Measurements from ENCODE around the gene UGT1A7.

UGT1A7 gene

DNA sequence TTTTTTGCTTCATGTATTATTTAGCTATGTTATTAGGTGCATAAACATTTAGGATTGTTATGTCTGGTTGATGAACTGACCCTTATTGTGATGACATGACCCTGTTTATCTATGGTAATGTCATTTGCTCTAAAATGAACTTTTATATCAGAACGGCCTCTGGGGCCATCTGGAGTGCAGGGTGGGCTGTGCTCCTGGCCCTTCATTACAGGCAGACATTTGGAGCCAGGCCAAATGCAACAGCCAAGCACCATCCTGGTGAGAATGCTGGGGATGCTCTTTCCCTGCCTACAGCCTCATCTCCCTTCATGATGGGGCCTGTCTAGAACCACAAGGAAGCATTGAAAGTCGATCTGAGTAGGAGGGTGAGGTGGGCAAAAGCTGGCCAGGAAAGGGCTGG, 134.6 kb downstream of the UGT1A7 start:
- TF ChIP-seq, protein P1, sequence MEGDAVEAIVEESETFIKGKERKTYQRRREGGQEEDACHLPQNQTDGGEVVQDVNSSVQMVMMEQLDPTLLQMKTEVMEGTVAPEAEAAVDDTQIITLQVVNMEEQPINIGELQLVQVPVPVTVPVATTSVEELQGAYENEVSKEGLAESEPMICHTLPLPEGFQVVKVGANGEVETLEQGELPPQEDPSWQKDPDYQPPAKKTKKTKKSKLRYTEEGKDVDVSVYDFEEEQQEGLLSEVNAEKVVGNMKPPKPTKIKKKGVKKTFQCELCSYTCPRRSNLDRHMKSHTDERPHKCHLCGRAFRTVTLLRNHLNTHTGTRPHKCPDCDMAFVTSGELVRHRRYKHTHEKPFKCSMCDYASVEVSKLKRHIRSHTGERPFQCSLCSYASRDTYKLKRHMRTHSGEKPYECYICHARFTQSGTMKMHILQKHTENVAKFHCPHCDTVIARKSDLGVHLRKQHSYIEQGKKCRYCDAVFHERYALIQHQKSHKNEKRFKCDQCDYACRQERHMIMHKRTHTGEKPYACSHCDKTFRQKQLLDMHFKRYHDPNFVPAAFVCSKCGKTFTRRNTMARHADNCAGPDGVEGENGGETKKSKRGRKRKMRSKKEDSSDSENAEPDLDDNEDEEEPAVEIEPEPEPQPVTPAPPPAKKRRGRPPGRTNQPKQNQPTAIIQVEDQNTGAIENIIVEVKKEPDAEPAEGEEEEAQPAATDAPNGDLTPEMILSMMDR (IDR thresholded peaks at IDR 0.05; ENCODE audit: insufficient read depth, low read length, poor library complexity, severe bottlenecking): no peak
- no peak for DNase-seq (ENCODE audit: extremely low read depth, insufficient read length)
- Histone ChIP-seq H3K36me3 (ENCODE audit: control insufficient read depth, insufficient read depth, low read length) (no peaks in the 10 kb centered on the region), H3K27me3 (replicated peaks; ENCODE audit: control insufficient read depth, insufficient read depth, low read length) (0 out of 2 replicates have a peak, but pooled peaks cover 2% of the 10 kb centered on the region), H3K4me3 (replicated peaks; ENCODE audit: low read depth, low read length) (no peak overlapping the region)

DNA sequence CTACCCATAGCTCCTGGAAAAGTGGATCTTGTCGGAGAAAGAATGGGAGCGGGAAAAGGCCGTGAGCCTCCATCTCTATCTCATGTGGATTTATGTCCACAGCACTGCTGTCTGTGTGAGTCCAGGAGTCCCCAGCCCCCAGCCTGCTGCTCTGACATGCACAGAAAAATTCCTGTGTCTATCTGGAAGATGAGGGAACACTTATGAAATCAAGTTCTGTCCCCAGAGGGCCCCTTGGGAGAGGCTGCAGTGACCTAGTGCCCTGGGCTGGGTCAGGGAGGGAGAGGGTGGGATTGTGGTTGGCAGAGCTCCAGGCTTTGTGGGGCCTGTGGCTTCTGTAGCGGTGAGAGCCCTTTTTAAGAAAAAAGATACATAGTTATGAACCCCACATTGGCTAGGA, 135.1 kb downstream of the UGT1A7 start:
- Histone ChIP-seq H3K36me3 (ENCODE audit: control insufficient read depth, insufficient read depth, low read length) (no peaks in the 10 kb centered on the region), H3K27me3 (replicated peaks; ENCODE audit: control insufficient read depth, insufficient read depth, low read length) (0 out of 2 replicates have a peak, but pooled peaks cover 2% of the 10 kb centered on the region), H3K4me3 (replicated peaks; ENCODE audit: low read depth, low read length) (no peak overlapping the region)
- no peak for DNase-seq (ENCODE audit: extremely low read depth, insufficient read length)
- TF ChIP-seq, protein P1 (IDR thresholded peaks at IDR 0.05; ENCODE audit: insufficient read depth, low read length, poor library complexity, severe bottlenecking): no peak

DNA sequence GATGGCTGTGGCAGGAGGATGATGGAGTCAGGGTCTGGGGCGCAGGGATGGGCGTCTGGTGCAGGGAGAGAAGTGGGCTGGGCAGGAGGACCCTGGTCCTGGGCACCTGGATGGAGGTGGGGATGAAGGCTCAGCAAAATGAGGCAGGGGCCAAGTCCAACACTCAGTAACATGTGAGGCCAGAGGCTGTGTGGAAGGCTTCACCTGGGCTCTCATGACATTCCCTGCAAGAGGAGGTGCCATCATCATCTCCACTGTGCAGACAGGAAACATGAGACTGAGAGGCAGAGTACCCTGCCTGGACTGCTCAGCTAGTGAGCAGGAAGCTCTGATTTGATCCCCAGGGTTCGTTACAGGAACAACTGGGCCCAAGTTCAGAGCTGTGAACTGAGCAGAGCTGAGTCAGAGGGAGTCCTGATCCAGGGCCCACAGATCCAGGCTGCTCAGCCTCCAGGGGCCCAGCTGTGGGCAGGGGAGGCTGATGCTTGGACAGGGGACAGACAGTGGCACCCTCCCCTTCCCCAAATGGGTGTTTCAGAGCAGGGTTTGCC, 135.7 kb downstream of the UGT1A7 start:
- H3K27me3 ChIP-seq (replicated peaks; ENCODE audit: control insufficient read depth, insufficient read depth, low read length): 0 out of 2 replicates have a peak, but pooled peaks cover 2% of the 10 kb centered on the region
- TF ChIP-seq, protein P1 (IDR thresholded peaks at IDR 0.05; ENCODE audit: insufficient read depth, low read length, poor library complexity, severe bottlenecking): no peak
- no peaks in the 10 kb centered on the region for H3K36me3 ChIP-seq (ENCODE audit: control insufficient read depth, insufficient read depth, low read length)
- DNase-seq (ENCODE audit: extremely low read depth, insufficient read length): no peak
- no peak overlapping the region for H3K4me3 ChIP-seq (replicated peaks; ENCODE audit: low read depth, low read length)

DNA sequence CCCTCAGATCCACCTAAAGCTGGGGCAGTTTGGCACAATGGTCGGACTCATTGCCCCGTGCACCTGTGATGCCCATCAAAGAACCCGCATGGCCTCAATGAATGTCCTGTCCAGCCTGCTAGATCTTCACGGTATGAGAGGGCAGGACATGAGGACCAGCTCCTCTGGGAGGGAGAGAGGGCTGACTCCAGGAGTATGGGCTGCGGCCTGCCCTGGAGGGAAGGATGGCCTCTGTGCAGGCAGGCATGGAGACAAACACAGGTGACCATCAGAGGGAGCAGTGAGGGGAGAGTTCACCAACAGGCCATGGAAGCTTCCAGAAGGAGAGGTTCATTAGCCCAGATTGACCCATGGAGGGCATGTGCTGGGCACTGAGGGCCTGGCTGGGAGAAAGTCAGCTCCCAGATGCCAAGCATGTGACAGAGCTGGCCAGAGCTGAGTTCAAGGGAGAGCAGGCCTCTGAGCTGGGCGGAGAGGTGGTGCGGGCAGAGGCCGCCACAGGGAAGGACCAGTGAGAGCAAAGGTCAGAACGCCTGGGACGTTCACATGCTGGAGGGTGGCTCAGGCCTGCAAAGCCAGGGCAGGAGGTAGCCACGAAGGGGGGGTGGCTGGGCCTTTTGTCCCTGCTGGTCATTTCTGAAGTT, 136.4 kb downstream of the UGT1A7 start:
- Histone ChIP-seq H3K27me3 (replicated peaks; ENCODE audit: control insufficient read depth, insufficient read depth, low read length) (peaks cover 2% of the 10 kb centered on the region; the same call in 1 of the 2 replicates), H3K36me3 (ENCODE audit: control insufficient read depth, insufficient read depth, low read length) (no peaks in the 10 kb centered on the region), H3K4me3 (replicated peaks; ENCODE audit: low read depth, low read length) (no peak overlapping the region)
- DNase-seq (ENCODE audit: extremely low read depth, insufficient read length): no peak
- TF ChIP-seq, protein P1 (IDR thresholded peaks at IDR 0.05; ENCODE audit: insufficient read depth, low read length, poor library complexity, severe bottlenecking): no peak

DNA sequence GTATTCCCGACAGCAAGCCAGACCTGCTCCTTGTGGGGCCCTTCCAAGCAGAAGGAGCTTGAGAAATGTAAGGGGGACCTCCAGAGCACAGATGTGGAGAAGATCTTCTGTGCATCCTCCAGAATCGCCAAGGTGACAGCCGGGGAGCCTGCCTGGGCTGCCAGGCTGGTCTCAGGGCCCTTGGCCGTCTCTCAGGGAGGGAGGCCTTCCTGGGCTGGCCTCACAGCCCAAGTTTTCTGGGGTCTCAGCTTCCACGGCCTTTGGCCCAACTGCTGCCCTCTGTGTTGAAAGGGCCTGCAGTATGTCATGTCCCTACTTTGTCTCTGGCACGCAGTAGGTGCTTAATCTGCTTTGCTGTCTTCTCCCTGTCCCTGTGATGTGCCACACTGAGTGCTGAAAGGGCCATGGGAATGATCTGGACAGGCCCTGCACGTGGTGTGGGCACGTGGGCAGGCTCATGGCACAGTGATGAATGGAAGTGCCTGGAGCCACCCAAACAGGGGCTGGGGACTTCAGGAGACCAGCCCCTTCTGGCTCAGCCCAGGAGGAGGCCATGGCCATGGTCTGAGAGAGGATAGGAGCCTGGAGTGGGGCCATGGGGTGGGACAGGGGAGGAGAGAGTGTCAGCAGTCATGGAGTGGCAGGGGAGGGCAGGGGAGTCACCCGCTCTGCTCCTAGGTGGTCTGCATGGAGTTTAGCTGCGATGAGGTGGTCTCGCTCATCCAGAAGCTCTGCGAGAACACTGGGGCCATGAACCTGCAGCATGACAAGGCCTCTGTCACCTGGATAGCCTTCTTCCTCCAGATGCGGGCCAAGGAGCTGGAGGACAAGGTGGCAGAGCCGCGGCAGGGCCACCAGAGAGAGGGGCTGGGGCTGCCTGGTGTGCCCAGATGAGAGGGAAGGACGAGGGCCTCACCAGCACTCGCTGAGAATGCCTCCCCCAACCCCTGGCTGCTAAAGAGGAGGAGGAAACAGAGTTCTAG, 137.2 kb downstream of the UGT1A7 start:
- Histone ChIP-seq H3K36me3 (ENCODE audit: control insufficient read depth, insufficient read depth, low read length) (no peaks in the 10 kb centered on the region), H3K4me3 (replicated peaks; ENCODE audit: low read depth, low read length) (no peak overlapping the region), H3K27me3 (replicated peaks; ENCODE audit: control insufficient read depth, insufficient read depth, low read length) (peaks cover 2% of the 10 kb centered on the region; the same call in 1 of the 2 replicates)
- TF ChIP-seq, protein P1 (IDR thresholded peaks at IDR 0.05; ENCODE audit: insufficient read depth, low read length, poor library complexity, severe bottlenecking): no peak
- no peak for DNase-seq (ENCODE audit: extremely low read depth, insufficient read length)
